ENCODE data around the gene SFTA2. TPM values are rescaled to one million over a fixed set of nuclear protein-coding genes. Genes with fewer than 3 reads are reported as not detected.

Gene SFTA2
- total RNA-seq, 1 experiment from 2014 or later, result not detected

- H3K27me3 Mint-ChIP-seq (ENCODE audit: insufficient read depth, unreplicated experiment), result no peaks in the 10 kb centered on the region
- no peaks in the 10 kb centered on the region for H3K9me3 Mint-ChIP-seq (ENCODE audit: unreplicated experiment)
- no TSS peak for BruUV-seq (replicated peaks)
- ChIA-PET POLR2A (interaction anchor here (0.6 to 1.1 kb wide), 2 partner anchors 21 to 171 kb away, joined by 4 to 6 read pairs; partner anchors contain the start of gene VARS2), CTCF (no interaction called here)
- H3K4me1 Mint-ChIP-seq (ENCODE audit: insufficient read depth, unreplicated experiment), result peaks cover 19% of the 10 kb centered on the region
- TF ChIP-seq CTCF (IDR thresholded peaks at IDR 0.05; ENCODE audit: unreplicated experiment), result no peak
- intact Hi-C loops (cut with micrococcal nuclease), result no loop called here
- H3K36me3 Mint-ChIP-seq (ENCODE audit: insufficient read depth, unreplicated experiment), result peaks cover 87% of the 10 kb centered on the region
- DNase-seq (ENCODE audit: unreplicated experiment), result no peak
- H3K4me3 Mint-ChIP-seq (ENCODE audit: unreplicated experiment), result no peak overlapping the region
- no peak overlapping the region for H3K27ac Mint-ChIP-seq (ENCODE audit: low read depth, unreplicated experiment)
Observed at GRCh38 chr6:30893666-30894065, 38.3 kb downstream of the SFTA2 start.

DNA sequence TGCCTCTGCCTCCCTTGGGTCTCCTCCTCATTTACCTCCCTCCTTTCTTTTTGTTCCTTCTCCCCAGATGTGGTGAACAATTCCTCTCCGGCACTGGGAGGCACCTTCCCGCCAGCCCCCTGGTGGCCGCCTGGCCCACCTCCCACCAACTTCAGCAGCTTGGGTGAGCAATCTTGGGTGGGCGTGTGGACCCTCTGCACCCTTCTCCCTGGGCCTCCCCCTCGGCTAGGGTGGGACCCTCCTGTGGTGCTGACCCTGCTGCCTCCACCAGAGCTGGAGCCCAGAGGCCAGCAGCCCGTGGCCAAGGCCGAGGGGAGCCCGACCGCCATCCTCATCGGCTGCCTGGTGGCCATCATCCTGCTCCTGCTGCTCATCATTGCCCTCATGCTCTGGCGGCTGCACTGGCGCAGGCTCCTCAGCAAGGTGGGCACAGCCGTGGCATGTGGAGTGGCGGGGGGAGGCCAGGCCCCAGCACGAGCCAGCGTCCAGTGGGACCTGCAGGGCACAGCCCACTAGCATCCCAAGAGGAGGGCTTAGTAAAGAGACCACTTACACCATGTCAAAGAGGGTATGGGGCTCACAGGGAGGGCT is 38.9 kb downstream of the SFTA2 start:
- no peak overlapping the region for H3K27ac Mint-ChIP-seq (ENCODE audit: low read depth, unreplicated experiment)
- POLR2A ChIA-PET, result interaction anchor here (0.6 kb wide), 1 partner anchor 170 kb away, joined by 4 read pairs; no protein-coding TSS in a partner anchor
- intact Hi-C loops (cut with micrococcal nuclease), result no loop called here
- H3K4me3 Mint-ChIP-seq (ENCODE audit: unreplicated experiment), result no peak overlapping the region
- peaks cover 87% of the 10 kb centered on the region for H3K36me3 Mint-ChIP-seq (ENCODE audit: insufficient read depth, unreplicated experiment)
- H3K4me1 Mint-ChIP-seq (ENCODE audit: insufficient read depth, unreplicated experiment), result peaks cover 25% of the 10 kb centered on the region
- no peak for TF ChIP-seq CTCF (IDR thresholded peaks at IDR 0.05; ENCODE audit: unreplicated experiment)
- H3K27me3 Mint-ChIP-seq (ENCODE audit: insufficient read depth, unreplicated experiment), result no peaks in the 10 kb centered on the region
- no peaks in the 10 kb centered on the region for H3K9me3 Mint-ChIP-seq (ENCODE audit: unreplicated experiment)
- no TSS peak for BruUV-seq (replicated peaks)
- no peak for DNase-seq (ENCODE audit: unreplicated experiment)
- CTCF ChIA-PET, result interaction anchor here (1.0 kb wide), 1 partner anchor 194 kb away, joined by 3 read pairs; no protein-coding TSS in a partner anchor

DNA sequence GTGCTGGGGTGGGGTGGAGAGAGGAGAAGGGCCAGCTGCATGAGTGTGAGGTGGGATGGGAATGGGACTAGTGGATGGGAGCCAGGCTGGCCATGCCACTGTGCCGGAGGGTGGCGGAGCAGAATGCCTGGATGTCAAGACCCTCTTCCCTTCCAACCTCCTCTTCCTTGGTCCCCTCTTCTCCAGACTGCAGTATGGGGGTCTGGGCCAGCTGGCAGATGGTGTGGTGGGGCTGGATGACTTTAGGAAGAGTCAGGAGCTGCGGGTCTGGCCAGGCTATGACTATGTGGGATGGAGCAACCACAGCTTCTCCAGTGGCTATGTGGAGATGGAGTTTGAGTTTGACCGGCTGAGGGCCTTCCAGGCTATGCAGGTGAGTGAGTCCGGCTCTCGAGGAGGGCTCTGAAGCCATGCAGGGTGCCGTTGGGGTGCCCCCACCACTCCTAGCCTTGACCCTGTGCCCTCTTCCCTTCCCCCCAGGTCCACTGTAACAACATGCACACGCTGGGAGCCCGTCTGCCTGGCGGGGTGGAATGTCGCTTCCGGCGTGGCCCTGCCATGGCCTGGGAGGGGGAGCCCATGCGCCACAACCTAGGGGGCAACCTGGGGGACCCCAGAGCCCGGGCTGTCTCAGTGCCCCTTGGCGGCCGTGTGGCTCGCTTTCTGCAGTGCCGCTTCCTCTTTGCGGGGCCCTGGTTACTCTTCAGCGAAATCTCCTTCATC is 40.0 kb downstream of the SFTA2 start:
- Mint-ChIP-seq H3K27ac (ENCODE audit: low read depth, unreplicated experiment) (no peak overlapping the region), H3K36me3 (ENCODE audit: insufficient read depth, unreplicated experiment) (peaks cover 86% of the 10 kb centered on the region), H3K9me3 (ENCODE audit: unreplicated experiment) (no peaks in the 10 kb centered on the region), H3K27me3 (ENCODE audit: insufficient read depth, unreplicated experiment) (no peaks in the 10 kb centered on the region), H3K4me3 (ENCODE audit: unreplicated experiment) (no peak overlapping the region), H3K4me1 (ENCODE audit: insufficient read depth, unreplicated experiment) (peaks cover 27% of the 10 kb centered on the region)
- intact Hi-C loops (cut with micrococcal nuclease), result no loop called here
- DNase-seq (ENCODE audit: unreplicated experiment), result no peak
- ChIA-PET POLR2A (interaction anchor here (1.3 to 4.8 kb wide), 2 partner anchors 15 to 23 kb away, joined by 4 to 38 read pairs; partner anchors contain the start of gene GTF2H4), CTCF (interaction anchor here (0.6 to 0.9 kb wide), 4 partner anchors 21 to 408 kb away, joined by 3 to 6 read pairs (median 3); no protein-coding TSS in a partner anchor)
- no peak for TF ChIP-seq CTCF (IDR thresholded peaks at IDR 0.05; ENCODE audit: unreplicated experiment)
- no TSS peak for BruUV-seq (replicated peaks)

- H3K4me3 Mint-ChIP-seq (ENCODE audit: unreplicated experiment), result no peak overlapping the region
Observed at GRCh38 chr6:30891450-30891723, 40.6 kb downstream of the SFTA2 start.

More at GRCh38 chr6:30891450-30891723, 40.6 kb downstream of the SFTA2 start:
- no peak for TF ChIP-seq CTCF (IDR thresholded peaks at IDR 0.05; ENCODE audit: unreplicated experiment)
- BruUV-seq (replicated peaks), result no TSS peak
- no peaks in the 10 kb centered on the region for H3K27me3 Mint-ChIP-seq (ENCODE audit: insufficient read depth, unreplicated experiment)
- no peaks in the 10 kb centered on the region for H3K9me3 Mint-ChIP-seq (ENCODE audit: unreplicated experiment)
- DNase-seq (ENCODE audit: unreplicated experiment), result no peak
- POLR2A ChIA-PET, result interaction anchor here (1.3 to 4.8 kb wide), 4 partner anchors 9 to 166 kb away, joined by 4 to 38 read pairs (median 20); partner anchors contain the start of gene GTF2H4
- H3K4me1 Mint-ChIP-seq (ENCODE audit: insufficient read depth, unreplicated experiment), result peaks cover 33% of the 10 kb centered on the region
- CTCF ChIA-PET, result interaction anchor here (0.6 to 0.9 kb wide), 4 partner anchors 24 to 656 kb away, joined by 3 to 8 read pairs (median 4); partner anchors contain the start of gene NFKBIL1
- H3K27ac Mint-ChIP-seq (ENCODE audit: low read depth, unreplicated experiment), result no peak overlapping the region
- peaks cover 82% of the 10 kb centered on the region for H3K36me3 Mint-ChIP-seq (ENCODE audit: insufficient read depth, unreplicated experiment)
- intact Hi-C loops (cut with micrococcal nuclease), result no loop called here

All from MCF 10A (cell line).